HL-60 (cell line): Measurements from ENCODE around the gene SNAP91.

Experiments used
- CTCF ChIP-seq: IDR thresholded peaks from one replicate; pipeline ENCODE4 v1.5.1; 2011; ENCODE audit warnings: low read length, control low read depth, inconsistent platforms; ENCODE audit not compliant: insufficient read depth
- GABPA ChIP-seq: IDR thresholded peaks from 2 replicates; pipeline ENCODE4 v1.6.1; 2012; ENCODE audit warnings: low read depth
- POLR2AphosphoS5 ChIP-seq: IDR thresholded peaks from 2 replicates; pipeline ENCODE4 v1.6.1; 2012; ENCODE audit warnings: low read depth
- REST ChIP-seq: IDR thresholded peaks from 2 replicates; pipeline ENCODE4 v1.6.1; 2012; ENCODE audit warnings: low read depth; ENCODE audit not compliant: insufficient replicate concordance
- SPI1 ChIP-seq: IDR thresholded peaks from 2 replicates; pipeline ENCODE4 v1.6.1; 2012; ENCODE audit warnings: low read depth, mild to moderate bottlenecking, borderline replicate concordance

- TF ChIP-seq CTCF, result no peak
- no peak for TF ChIP-seq POLR2AphosphoS5
- TF ChIP-seq REST, result no peak
- TF ChIP-seq GABPA, result no peak
- TF ChIP-seq SPI1, result no peak
These were observed 99.7 kb downstream of the SNAP91 start for GRCh38 chr6:83609248-83609647.
